Measurements from ENCODE around the gene ERG. TPM values are rescaled to one million over a fixed set of nuclear protein-coding genes. Genes with fewer than 3 reads are reported as not detected.

The ERG gene
- total RNA-seq, 2 experiments from 2014 or later = not detected

DNA sequence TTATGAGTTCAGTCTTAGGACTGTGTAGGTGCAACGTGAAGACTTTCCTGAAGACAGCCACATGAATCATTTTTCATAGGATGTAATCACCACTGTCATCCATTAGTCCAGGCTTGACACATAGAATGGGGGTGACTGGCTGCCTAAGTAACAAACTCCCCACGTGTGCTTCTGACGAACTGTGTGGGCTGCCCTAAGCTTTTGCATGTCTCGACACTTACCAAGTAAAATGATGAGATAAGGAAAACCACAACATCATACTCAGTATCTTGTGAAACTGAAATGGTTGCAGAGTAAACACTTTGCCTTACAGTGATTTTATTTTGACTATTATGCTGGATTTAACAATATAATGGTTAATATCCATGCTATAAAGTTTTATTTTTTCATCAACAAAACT is 19.5 kb downstream of the ERG start:
- Histone ChIP-seq H3K9me3 (ENCODE audit: low read length) (no peaks in the 10 kb centered on the region), H3K4me2 (ENCODE audit: low read length) (no peak overlapping the region), H3K79me2 (ENCODE audit: insufficient read depth, low read depth, low read length) (no peaks in the 10 kb centered on the region), H4K20me1 (ENCODE audit: insufficient read depth, low read length) (no peaks in the 10 kb centered on the region), H3K4me1 (ENCODE audit: insufficient read depth, low read length, poor library complexity, severe bottlenecking) (no peaks in the 10 kb centered on the region), H3K27ac (ENCODE audit: low read depth, low read length, poor library complexity, severe bottlenecking) (no peak overlapping the region), H3K9me2 (ENCODE audit: insufficient read depth, low read length) (no peaks in the 10 kb centered on the region), H3K4me3 (ENCODE audit: low read depth, low read length, poor library complexity, severe bottlenecking) (no peak overlapping the region), H2AFZ (ENCODE audit: low read length) (no peak overlapping the region), H3K36me3 (ENCODE audit: insufficient read depth, low read length) (no peaks in the 10 kb centered on the region)
- no TSS peak for BruUV-seq (replicated peaks)
- TF ChIP-seq, protein P1, sequence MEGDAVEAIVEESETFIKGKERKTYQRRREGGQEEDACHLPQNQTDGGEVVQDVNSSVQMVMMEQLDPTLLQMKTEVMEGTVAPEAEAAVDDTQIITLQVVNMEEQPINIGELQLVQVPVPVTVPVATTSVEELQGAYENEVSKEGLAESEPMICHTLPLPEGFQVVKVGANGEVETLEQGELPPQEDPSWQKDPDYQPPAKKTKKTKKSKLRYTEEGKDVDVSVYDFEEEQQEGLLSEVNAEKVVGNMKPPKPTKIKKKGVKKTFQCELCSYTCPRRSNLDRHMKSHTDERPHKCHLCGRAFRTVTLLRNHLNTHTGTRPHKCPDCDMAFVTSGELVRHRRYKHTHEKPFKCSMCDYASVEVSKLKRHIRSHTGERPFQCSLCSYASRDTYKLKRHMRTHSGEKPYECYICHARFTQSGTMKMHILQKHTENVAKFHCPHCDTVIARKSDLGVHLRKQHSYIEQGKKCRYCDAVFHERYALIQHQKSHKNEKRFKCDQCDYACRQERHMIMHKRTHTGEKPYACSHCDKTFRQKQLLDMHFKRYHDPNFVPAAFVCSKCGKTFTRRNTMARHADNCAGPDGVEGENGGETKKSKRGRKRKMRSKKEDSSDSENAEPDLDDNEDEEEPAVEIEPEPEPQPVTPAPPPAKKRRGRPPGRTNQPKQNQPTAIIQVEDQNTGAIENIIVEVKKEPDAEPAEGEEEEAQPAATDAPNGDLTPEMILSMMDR (conservative IDR thresholded peaks at IDR 0.05; ENCODE audit: low read length) = no peak
- no peak for TF ChIP-seq EZH2phosphoT487 (IDR thresholded peaks at IDR 0.05; ENCODE audit: borderline replicate concordance, low read depth, low read length)
- intact Hi-C loops (cut with micrococcal nuclease; ENCODE audit: unreplicated experiment) = no loop called here
- ChIA-PET POLR2A (no interaction called here), CTCF (ENCODE audit: unreplicated experiment) (no interaction called here)
- no peak for DNase-seq (ENCODE audit: low spot score)

DNA sequence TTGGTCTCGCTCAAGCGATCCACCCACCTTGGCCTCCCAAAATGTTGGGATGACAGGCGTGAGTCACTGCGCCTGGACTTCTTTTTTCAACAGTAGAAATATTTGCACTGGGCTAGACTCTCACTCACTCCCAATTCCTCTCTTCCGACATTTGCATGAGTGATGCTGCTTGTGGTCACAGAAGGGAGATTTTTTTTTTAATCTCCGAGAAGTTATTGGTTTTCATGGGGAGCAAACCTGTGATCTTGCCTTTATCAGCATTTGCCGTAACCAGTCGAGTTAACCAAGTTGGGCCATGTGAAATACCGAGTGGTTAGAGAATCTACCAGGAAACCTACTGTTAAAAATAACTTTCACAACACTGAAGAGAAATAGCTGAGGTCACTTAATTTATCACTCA is 21.1 kb downstream of the ERG start:
- Histone ChIP-seq H4K20me1 (ENCODE audit: insufficient read depth, low read length) (no peaks in the 10 kb centered on the region), H3K4me3 (ENCODE audit: low read depth, low read length, poor library complexity, severe bottlenecking) (no peak overlapping the region), H3K36me3 (ENCODE audit: insufficient read depth, low read length) (no peaks in the 10 kb centered on the region), H3K4me2 (ENCODE audit: low read length) (no peak overlapping the region), H2AFZ (ENCODE audit: low read length) (no peak overlapping the region), H3K79me2 (ENCODE audit: insufficient read depth, low read depth, low read length) (no peaks in the 10 kb centered on the region), H3K4me1 (ENCODE audit: insufficient read depth, low read length, poor library complexity, severe bottlenecking) (no peaks in the 10 kb centered on the region), H3K27ac (ENCODE audit: low read depth, low read length, poor library complexity, severe bottlenecking) (no peak overlapping the region), H3K9me2 (ENCODE audit: insufficient read depth, low read length) (no peaks in the 10 kb centered on the region), H3K9me3 (ENCODE audit: low read length) (no peaks in the 10 kb centered on the region)
- TF ChIP-seq EZH2phosphoT487 (IDR thresholded peaks at IDR 0.05; ENCODE audit: borderline replicate concordance, low read depth, low read length) = no peak
- no peak for DNase-seq (ENCODE audit: low spot score)
- ChIA-PET CTCF (ENCODE audit: unreplicated experiment) (no interaction called here), POLR2A (no interaction called here)
- intact Hi-C loops (cut with micrococcal nuclease; ENCODE audit: unreplicated experiment) = no loop called here
- no TSS peak for BruUV-seq (replicated peaks)

DNA sequence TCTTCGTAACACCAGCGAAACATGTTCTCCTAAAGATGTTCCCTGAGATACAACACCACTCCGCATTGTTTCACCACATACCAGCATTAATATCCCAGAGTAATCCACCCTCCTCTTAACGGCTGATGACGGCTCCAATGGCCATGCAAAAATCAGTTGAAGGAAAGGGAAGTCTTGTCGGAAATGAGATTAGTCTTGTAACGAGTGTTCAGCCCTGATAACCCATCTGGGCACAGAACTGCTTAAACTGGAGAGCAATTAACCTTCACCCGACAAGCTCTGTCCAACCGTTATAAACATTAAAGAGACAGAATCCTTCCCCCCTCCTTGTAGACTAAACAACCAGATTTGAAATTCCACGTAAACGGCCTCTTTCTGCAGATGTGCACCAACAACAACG is 21.9 kb downstream of the ERG start:
- POLR2A ChIA-PET = no interaction called here
- BruUV-seq (replicated peaks) = no TSS peak
- Histone ChIP-seq H3K36me3 (ENCODE audit: insufficient read depth, low read length) (no peaks in the 10 kb centered on the region), H3K79me2 (ENCODE audit: insufficient read depth, low read depth, low read length) (no peaks in the 10 kb centered on the region), H3K4me3 (ENCODE audit: low read depth, low read length, poor library complexity, severe bottlenecking) (no peak overlapping the region), H3K9me2 (ENCODE audit: insufficient read depth, low read length) (no peaks in the 10 kb centered on the region), H2AFZ (ENCODE audit: low read length) (no peak overlapping the region), H3K4me2 (ENCODE audit: low read length) (no peak overlapping the region), H4K20me1 (ENCODE audit: insufficient read depth, low read length) (no peaks in the 10 kb centered on the region), H3K9me3 (ENCODE audit: low read length) (no peaks in the 10 kb centered on the region), H3K4me1 (ENCODE audit: insufficient read depth, low read length, poor library complexity, severe bottlenecking) (no peaks in the 10 kb centered on the region), H3K27ac (ENCODE audit: low read depth, low read length, poor library complexity, severe bottlenecking) (no peak overlapping the region)
- TF ChIP-seq, protein P1 (conservative IDR thresholded peaks at IDR 0.05; ENCODE audit: low read length) = no peak
- TF ChIP-seq EZH2phosphoT487 (IDR thresholded peaks at IDR 0.05; ENCODE audit: borderline replicate concordance, low read depth, low read length) = no peak
- intact Hi-C loops (cut with micrococcal nuclease; ENCODE audit: unreplicated experiment) = no loop called here
- CTCF ChIA-PET (ENCODE audit: unreplicated experiment) = no interaction called here
- no peak for DNase-seq (ENCODE audit: low spot score)

All from OCI-LY7 (cell line).